ENCODE results near the gene ANTXR1. TPM values are rescaled to one million over a fixed set of nuclear protein-coding genes. Genes with fewer than 3 reads are reported as not detected.

ANTXR1 gene
- polyA plus RNA-seq, 1 of the 3 experiments (the other 2 are of a cell fraction): 114 TPM

DNA sequence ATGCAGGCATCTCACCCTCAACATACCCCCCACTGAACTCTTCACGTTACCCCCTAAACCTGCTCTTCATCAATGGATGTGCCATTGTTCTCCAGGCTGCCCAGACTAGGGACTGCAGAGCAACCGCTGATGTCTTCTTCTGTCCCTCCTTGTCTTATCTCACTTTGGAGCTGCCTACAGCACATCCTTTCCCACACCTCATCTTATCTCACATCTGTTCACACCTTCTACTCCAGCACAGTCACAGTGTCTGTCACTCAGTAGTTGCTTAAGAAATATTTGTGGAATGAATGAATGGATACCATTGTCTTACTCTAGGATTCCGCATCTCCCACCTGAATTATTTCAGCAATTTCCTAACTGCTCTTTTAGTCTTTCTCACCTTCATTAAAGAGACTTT lies 144.5 kb downstream of the ANTXR1 start:
- H3K4me1 ChIP-seq (ENCODE audit: control insufficient read depth in 1 of 2, insufficient read depth in 2 of 2, low read depth in 1 of 2, low read length in 1 of 2): peaks cover 25 to 37% of the 10 kb centered on the region in 2 experiments
- H2AFZ ChIP-seq (ENCODE audit: low read depth): no peak overlapping the region
- H3K9ac ChIP-seq: no peak overlapping the region
- peaks cover 28% of the 10 kb centered on the region for H3F3A ChIP-seq (replicated peaks; ENCODE audit: insufficient read depth)
- H3K4me3 ChIP-seq (ENCODE audit: low read depth in 2 of 2, low read length in 1 of 2): no peak overlapping the region
- peaks cover 6% of the 10 kb centered on the region; the same call in 1 of the 2 replicates for H3K79me2 ChIP-seq (ENCODE audit: insufficient read depth)
- 96% methylated on average over 3 of the region's 3 CpGs for WGBS (ENCODE audit: low lambda C conversion rate)
- POLR2A ChIA-PET: no interaction called here
- no peaks in the 10 kb centered on the region for H3K9me2 ChIP-seq
- CTCF ChIA-PET: interaction anchor here (0.7 to 1.2 kb wide), 2 partner anchors 57 to 145 kb away, joined by 3 read pairs; no protein-coding TSS in a partner anchor
- no peak for TF ChIP-seq NFIC (IDR thresholded peaks at IDR 0.05; ENCODE audit: borderline replicate concordance)
- TF ChIP-seq EZH2phosphoT487 (IDR thresholded peaks at IDR 0.05; ENCODE audit: borderline replicate concordance, low read depth): no peak
- no peak overlapping the region for H3K27ac ChIP-seq (ENCODE audit: low read depth in 2 of 2, low read length in 1 of 2)
- no peaks in the 10 kb centered on the region for H4K20me1 ChIP-seq (ENCODE audit: insufficient read depth)
- H3K4me2 ChIP-seq: no peak overlapping the region
- no peaks in the 10 kb centered on the region for H3K27me3 ChIP-seq (ENCODE audit: insufficient read depth)
- no peak for DNase-seq
- peaks cover 50 to 62% of the 10 kb centered on the region in 2 experiments for H3K36me3 ChIP-seq (replicated peaks in 1 of 2; ENCODE audit: control insufficient read depth in 1 of 2, insufficient read depth in 2 of 2, low read length in 1 of 2)
- no peaks in the 10 kb centered on the region for H3K9me3 ChIP-seq

GRCh38 chr2:69159986-69160385 lies 147.0 kb downstream of the ANTXR1 start:
- Histone ChIP-seq H3K9me2 (no peaks in the 10 kb centered on the region), H3K4me2 (no peak overlapping the region), H3K79me2 (ENCODE audit: insufficient read depth) (peaks cover 6% of the 10 kb centered on the region; the same call in 1 of the 2 replicates), H3F3A (replicated peaks; ENCODE audit: insufficient read depth) (peaks cover 36% of the 10 kb centered on the region), H3K9ac (no peak overlapping the region), H3K36me3 (replicated peaks in 1 of 2; ENCODE audit: control insufficient read depth in 1 of 2, insufficient read depth in 2 of 2, low read length in 1 of 2) (peaks cover 37 to 46% of the 10 kb centered on the region in 2 experiments), H3K4me1 (ENCODE audit: control insufficient read depth in 1 of 2, insufficient read depth in 2 of 2, low read depth in 1 of 2, low read length in 1 of 2) (peaks cover 32 to 47% of the 10 kb centered on the region in 2 experiments), H3K27ac (ENCODE audit: low read depth in 2 of 2, low read length in 1 of 2) (peak overlapping the region in 1 of 2 experiments; percentile 44; a peak in 3 of 4 replicates), H4K20me1 (ENCODE audit: insufficient read depth) (no peaks in the 10 kb centered on the region), H3K4me3 (ENCODE audit: low read depth in 2 of 2, low read length in 1 of 2) (no peak overlapping the region), H3K27me3 (ENCODE audit: insufficient read depth) (no peaks in the 10 kb centered on the region), H3K9me3 (no peaks in the 10 kb centered on the region), H2AFZ (ENCODE audit: low read depth) (no peak overlapping the region)
- WGBS (ENCODE audit: low lambda C conversion rate): 92% methylated on average over 6 of the region's 6 CpGs
- TF ChIP-seq NRF1 (IDR thresholded peaks at IDR 0.05; ENCODE audit: low read depth, low read length) (no peak), RAD21 (IDR thresholded peaks at IDR 0.05; ENCODE audit: low read length) (peak; percentile 43; the same call in 1 of the 2 replicates)
- DNase-seq: no peak
- ChIA-PET CTCF (interaction anchor here (0.8 to 5.9 kb wide), 3 partner anchors 43 to 156 kb away, joined by 3 to 27 read pairs (median 3); no protein-coding TSS in a partner anchor), POLR2A (no interaction called here)

DNA sequence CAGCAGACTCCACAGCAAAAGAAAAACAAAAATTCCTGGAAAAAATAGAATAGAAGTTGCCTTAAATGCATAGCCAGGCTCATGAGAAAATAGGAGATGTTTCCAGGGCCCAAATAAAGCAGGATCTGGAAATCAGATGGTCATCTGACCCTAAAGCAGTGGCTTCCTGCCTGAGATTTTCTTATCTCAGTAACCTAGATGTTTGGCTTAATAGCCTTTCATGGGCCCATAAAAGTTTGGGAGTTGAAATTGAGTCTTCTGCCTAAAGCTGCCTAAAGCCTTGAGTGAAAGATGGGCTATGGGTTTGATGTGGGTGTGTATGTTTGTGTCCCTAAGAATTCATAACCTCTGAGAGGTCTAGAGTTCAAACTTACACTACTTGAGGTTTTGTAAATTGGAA lies 149.1 kb downstream of the ANTXR1 start:
- DNase-seq: no peak
- Histone ChIP-seq H3K27ac (ENCODE audit: low read depth in 2 of 2, low read length in 1 of 2) (peak overlapping the region; percentile 97 to 98), H3K9me2 (no peaks in the 10 kb centered on the region), H3K4me3 (ENCODE audit: low read depth in 2 of 2, low read length in 1 of 2) (no peak overlapping the region), H3K9ac (peak overlapping the region; percentile 40; the same call in 1 of the 2 replicates), H3K27me3 (ENCODE audit: insufficient read depth) (no peaks in the 10 kb centered on the region), H3K4me2 (peak overlapping the region; percentile 43; the same call in 1 of the 2 replicates), H2AFZ (ENCODE audit: low read depth) (no peak overlapping the region), H3K4me1 (ENCODE audit: control insufficient read depth in 1 of 2, insufficient read depth in 2 of 2, low read depth in 1 of 2, low read length in 1 of 2) (peaks cover 33 to 53% of the 10 kb centered on the region in 2 experiments), H3K9me3 (no peaks in the 10 kb centered on the region), H3F3A (replicated peaks; ENCODE audit: insufficient read depth) (peaks cover 43% of the 10 kb centered on the region), H3K36me3 (replicated peaks in 1 of 2; ENCODE audit: control insufficient read depth in 1 of 2, insufficient read depth in 2 of 2, low read length in 1 of 2) (peaks cover 36 to 45% of the 10 kb centered on the region in 2 experiments), H4K20me1 (ENCODE audit: insufficient read depth) (no peaks in the 10 kb centered on the region), H3K79me2 (ENCODE audit: insufficient read depth) (peaks cover 11% of the 10 kb centered on the region; the same call in 1 of the 2 replicates)
- TF ChIP-seq MXI1 (IDR thresholded peaks at IDR 0.05; ENCODE audit: low read depth, low read length) (no peak), REST (IDR thresholded peaks at IDR 0.05; ENCODE audit: low read depth, low read length) (no peak), RAD21 (IDR thresholded peaks at IDR 0.05; ENCODE audit: low read length) (no peak), TEAD4 (IDR thresholded peaks at IDR 0.05; ENCODE audit: borderline replicate concordance, insufficient read depth) (no peak), PBX3 (IDR thresholded peaks at IDR 0.05) (no peak), CTCF (IDR thresholded peaks at IDR 0.05) (no peak), MEF2A (IDR thresholded peaks at IDR 0.05; ENCODE audit: borderline replicate concordance, low read depth) (no peak)
- TF ChIP-seq, protein P1, sequence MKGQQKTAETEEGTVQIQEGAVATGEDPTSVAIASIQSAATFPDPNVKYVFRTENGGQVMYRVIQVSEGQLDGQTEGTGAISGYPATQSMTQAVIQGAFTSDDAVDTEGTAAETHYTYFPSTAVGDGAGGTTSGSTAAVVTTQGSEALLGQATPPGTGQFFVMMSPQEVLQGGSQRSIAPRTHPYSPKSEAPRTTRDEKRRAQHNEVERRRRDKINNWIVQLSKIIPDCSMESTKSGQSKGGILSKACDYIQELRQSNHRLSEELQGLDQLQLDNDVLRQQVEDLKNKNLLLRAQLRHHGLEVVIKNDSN (IDR thresholded peaks at IDR 0.05; ENCODE audit: borderline replicate concordance, low read depth): no peak
- ChIA-PET CTCF (interaction anchor here (1.0 to 5.9 kb wide), 4 partner anchors 18 to 148 kb away, joined by 3 to 27 read pairs (median 4); no protein-coding TSS in a partner anchor), POLR2A (no interaction called here)

All from SK-N-SH (cell line).